ENCODE measurements around the gene LCN15.
"Not testable (repeated sequence)": the region's sequence is repeated elsewhere in the genome, so short reads cannot be mapped to it uniquely, and the experiment has no call there.

Gene LCN15, protein sequence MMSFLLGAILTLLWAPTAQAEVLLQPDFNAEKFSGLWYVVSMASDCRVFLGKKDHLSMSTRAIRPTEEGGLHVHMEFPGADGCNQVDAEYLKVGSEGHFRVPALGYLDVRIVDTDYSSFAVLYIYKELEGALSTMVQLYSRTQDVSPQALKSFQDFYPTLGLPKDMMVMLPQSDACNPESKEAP

GRCh38 chr9:136764301-136764891 lies at the start of gene LCN15:
TSS of gene LCN15 (minus strand) at chr9:136764518. CDS start at chr9:136764488, 30 bp downstream.
- peak; percentile 62 for DNase-seq

DNA sequence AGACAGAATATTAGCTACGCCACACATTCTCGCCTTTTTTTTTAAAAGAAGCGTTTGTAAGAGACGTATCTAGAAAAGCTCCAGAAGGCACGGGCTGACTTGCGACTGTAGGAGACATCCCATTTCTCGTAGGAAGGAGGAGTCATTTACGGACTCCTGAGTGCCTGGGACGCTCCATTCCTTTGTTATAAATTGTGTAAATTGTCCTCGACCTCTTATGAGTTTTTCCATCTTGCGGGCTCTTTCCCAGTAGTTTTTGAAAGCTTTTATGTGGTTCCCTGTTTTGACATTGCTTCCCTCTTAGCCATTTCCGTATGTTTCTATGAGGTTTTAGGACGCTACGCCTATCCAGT lies 44.5 kb upstream of the LCN15 start:
- no peak for DNase-seq

DNA sequence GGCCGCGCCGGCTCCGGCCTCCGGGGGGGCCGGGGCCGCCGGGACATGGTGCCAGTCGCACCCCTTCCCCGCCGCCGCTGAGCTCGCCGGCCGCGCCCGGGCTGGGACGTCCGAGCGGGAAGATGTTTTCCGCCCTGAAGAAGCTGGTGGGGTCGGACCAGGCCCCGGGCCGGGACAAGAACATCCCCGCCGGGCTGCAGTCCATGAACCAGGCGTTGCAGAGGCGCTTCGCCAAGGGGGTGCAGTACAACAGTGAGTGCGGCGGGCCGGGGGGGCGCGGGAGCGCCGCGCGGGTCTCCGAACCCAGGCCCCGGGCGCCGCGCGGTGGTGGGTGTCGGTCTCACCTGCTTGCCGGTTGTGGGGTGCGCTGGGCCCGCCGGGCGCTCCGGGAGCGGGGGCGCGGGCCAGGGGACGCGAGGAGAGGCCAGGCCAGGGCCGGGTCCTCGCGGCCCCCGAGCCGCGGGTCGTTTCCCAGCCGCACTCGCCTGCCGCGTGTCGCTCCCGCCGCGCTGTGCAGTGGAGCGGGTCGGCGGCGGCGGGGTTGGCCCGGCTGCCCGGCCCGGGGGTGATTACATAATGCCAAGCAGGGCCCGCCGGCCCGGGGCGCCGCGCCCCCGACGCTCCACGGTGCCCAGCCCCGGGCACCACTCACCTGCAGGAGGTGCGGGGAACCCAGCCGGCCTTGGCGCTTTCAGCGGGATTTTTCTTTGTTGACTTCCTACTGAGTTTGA lies 43.9 kb upstream of the LCN15 start:
- DNase-seq: no peak

GRCh38 chr9:136807281-136808074 lies 43.2 kb upstream of the LCN15 start, which contains the start of gene RABL6:
TSS of gene RABL6 (plus strand) at chr9:136807948. CDS start at chr9:136808197, 249 bp downstream.
- DNase-seq: peak; percentile 56

- no peak for DNase-seq
These were observed 42.4 kb upstream of the LCN15 start for GRCh38 chr9:136806631-136807201.

- no peak for DNase-seq
These were observed 41.7 kb upstream of the LCN15 start for GRCh38 chr9:136806067-136806466.

DNA sequence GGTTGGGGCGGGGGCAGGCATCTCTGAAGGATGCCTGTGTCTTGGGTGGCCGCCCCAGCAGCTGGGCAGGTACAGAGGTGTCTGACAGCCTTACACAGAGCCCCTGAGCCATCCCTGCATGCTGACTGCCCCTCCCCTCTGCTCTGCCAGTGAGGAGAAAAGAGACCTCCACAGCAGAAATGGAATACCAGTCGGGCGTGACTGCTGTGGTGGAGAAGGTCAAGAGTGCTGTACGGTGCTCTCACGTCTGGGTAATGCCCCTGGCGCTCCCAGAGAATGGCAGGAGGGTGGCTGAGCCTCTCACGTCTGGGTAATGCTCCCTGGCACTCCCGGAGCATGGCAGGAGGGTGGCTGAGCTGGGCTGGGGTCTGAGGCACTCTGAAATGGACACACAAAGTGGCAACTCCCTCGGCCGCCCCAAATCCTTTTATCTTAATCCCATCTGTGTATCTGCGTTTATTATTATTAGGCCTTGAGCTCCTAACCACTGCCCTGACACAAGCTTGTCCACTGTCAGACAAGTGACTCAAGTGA lies 41.0 kb upstream of the LCN15 start:
- DNase-seq: no peak

- DNase-seq: peak; percentile 18
These were observed 40.3 kb upstream of the LCN15 start for GRCh38 chr9:136804509-136805206.

DNA sequence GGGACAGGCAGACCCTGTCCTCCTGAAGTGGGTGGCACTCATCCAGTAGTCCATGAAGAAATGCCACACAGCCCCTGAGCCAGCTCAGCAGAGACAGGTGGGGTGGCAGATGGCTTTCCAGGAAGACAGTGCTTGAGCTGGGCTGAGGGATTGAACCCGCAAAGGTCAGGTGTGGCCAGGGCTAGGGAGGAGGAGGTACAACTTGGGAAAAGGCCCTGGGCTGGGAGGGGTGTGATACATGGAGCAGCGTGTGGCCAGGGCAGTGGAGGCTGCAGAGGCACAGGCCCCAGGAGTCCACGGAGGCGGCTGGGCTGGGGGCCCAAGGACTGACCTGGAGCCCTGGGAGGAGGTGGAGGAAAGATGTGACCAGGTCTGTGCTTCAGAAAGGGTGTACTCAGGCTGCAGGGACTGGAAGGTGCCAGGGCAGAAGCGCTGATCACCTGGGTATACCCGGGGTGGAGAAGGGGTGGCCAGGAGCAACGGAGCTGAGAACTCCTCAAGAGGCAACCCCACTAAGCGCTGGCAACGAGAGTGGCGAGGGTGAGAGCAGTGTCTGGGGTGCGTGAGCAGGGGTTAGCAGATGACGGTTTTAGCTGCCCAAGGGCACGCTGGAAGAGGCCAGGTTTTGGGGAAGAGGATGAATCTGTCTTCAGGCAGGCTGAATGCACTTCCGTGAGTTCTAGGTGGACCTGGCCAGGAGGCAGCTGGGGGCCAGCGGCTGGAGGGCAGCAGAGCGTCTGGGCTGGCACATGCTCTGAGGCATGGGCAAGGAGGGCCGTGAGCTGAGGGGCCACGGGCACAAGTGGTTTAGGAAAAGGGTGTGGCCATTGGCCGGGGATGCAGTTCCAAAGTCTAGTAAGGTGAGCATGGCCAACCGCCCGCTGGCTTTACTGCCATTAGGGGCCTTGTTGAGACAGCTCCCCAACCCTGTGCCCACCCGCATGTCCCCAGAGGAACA lies 39.5 kb upstream of the LCN15 start:
- DNase-seq: peak; percentile 15

DNA sequence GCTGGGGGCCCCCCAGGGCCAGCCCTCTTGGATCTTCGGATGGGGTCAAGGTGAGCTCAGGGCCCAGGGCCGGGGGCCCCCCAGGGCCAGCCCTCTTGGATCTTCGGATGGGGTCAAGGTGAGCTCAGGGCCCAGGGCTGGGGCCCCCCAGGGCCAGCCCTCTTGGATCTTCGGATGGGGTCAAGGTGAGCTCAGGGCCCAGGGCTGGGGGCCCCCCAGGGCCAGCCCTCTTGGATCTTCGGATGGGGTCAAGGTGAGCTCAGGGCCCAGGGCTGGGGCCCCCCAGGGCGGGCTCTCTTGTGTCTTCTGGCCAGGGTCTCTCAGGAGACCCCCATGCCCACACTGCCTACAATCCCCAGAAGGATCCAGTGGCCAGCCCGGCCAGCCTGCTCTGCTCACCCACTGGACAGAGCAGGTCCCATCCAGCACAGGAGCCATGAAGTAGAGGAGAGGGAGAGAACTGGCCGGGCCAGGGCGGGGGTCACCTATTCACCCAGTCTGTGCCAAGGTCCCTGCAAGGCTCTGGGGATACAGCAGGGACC lies 38.8 kb upstream of the LCN15 start:
- not testable (repeated sequence) for DNase-seq

DNA sequence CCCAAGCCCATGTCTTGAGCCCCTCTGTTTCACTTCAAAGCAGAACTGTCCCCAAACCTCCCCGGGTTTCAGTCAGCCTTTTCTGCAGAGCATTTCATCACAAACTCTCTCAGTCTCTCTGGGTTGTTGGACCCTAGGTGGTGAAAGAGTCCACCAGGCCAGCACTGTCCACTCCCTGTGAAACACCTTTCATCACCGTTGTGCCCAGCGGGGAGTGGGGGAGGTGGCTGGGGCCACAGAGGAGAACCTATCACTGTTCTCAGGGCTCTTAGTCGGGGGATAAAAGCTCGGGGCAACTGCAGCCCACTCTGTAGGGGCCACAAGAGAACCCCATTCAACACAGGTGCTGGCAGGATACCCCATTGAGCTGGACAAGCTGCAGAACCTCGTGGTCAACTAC lies 38.0 kb upstream of the LCN15 start:
- DNase-seq: no peak

DNA sequence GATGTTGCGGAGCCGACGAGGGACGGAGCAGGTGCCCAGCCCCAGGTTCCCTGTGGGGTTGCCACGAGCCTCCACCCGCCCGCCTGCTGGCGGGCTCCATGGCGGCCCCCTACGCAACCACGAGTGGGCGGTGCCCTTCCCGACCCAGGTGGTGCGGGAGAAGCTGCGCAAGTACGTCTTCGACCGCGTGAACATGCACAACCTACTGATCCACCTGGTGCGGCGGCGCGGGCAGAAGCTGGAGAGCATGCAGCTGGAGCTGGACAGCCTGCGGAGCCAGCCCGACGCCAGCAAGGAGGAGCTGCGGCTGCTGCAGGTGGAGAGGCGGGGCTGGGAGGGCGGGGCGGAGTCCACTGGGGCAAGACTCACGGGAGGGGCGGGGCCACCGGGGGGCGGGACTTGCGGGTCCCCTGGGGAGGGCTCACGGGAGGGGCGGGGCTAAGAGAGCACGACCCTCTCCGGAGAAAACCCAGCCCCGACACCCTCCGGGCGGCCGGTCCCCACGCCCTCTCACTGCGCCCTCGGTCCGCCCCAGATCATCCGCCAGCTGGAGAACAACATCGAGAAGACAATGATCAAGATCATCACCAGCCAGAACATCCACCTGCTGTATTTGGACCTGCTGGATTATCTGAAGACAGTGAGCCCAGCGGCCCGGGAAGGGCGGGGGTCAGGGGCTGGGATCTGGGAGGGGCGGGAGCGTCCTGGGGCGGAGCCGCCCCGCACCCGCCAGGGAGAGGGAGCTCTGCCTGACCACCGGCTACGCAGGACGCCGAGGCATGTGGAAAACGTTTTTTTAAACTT lies 35.7 kb upstream of the LCN15 start:
- DNase-seq: peak; percentile 97

- DNase-seq: peak; percentile 78
These were observed 34.9 kb upstream of the LCN15 start for GRCh38 chr9:136799079-136799853.

GRCh38 chr9:136798708-136799078 lies 34.4 kb upstream of the LCN15 start:
- no peak for DNase-seq

GRCh38 chr9:136796775-136797347 lies 32.5 kb upstream of the LCN15 start:
- DNase-seq: not testable (repeated sequence)

DNA sequence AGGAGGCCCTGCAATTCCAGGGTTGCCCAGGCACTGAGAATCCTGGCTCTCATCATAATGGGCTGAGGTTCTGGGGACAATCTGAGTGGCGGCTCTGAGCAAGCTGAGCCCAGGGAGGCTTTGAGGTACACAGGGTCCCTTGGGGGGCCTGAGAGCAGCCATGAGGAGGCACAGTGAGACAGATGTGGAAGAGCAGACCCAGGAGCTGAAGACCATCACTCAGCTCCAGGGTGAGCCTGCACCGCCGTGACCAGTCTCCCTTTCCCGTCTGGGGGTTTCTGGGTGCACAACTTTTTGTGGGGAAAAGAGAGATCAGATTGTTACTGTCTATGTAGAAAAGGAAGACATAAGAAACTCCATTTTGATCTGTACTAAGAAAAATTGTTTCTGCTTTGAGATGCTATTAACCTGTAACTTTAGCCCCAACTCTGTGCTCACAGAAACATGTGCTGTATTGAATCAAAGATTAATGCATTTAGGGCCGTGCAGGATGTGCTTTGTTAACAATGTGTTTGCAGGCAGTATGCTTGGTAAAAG lies 32.0 kb upstream of the LCN15 start, which contains the start of gene CCDC183:
CCDC183 (plus strand) TSS at position 101 of the 537 bp plus-strand sequence; CDS start at position 161, 60 bp downstream.
- no peak for DNase-seq

DNA sequence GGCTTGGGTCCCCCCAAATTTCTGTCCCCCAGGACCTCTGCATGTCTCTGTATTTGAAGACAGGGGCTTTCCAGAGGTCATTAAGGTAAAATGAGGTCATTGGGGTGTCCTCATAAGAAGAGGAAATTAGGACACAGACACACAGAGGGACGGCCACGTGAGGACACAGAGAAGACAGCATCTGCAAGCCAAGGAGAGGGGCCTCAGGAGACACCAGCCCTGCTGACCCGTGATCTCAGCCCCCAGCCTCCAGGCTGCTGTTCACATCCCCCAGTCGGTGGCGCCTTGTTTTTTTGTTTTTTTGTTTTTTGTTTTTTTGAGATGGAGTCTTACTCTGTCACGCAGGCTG lies 30.7 kb upstream of the LCN15 start:
- no peak for DNase-seq

Measured in NCI-H2029 (cell line).